ENCODE results near the gene ADGRG6. TPM values are rescaled to one million over a fixed set of nuclear protein-coding genes. Genes with fewer than 3 reads are reported as not detected.

Gene ADGRG6
- total RNA-seq, 1 experiment from 2014 or later = 98.7 TPM

GRCh38 chr6:142411145-142411544 lies 109.3 kb downstream of the ADGRG6 start:
- H3K4me3 ChIP-seq (ENCODE audit: low read depth, low read length) = no peak overlapping the region
- CTCF ChIA-PET = no interaction called here
- H3K27ac Mint-ChIP-seq (ENCODE audit: unreplicated experiment) = no peak overlapping the region
- peaks cover 50% of the 10 kb centered on the region for H3K36me3 Mint-ChIP-seq (ENCODE audit: insufficient read depth, unreplicated experiment)
- H3K27me3 ChIP-seq (replicated peaks; ENCODE audit: control insufficient read depth, insufficient read depth, low read length) = no peaks in the 10 kb centered on the region
- BruUV-seq (replicated peaks) = no TSS peak
- H3K4me1 ChIP-seq = no peaks in the 10 kb centered on the region; the same call in 1 of the 2 replicates
- intact Hi-C loops (cut with micrococcal nuclease; ENCODE audit: unreplicated experiment) = no loop called here
- TF ChIP-seq CTCF (IDR thresholded peaks at IDR 0.05; ENCODE audit: insufficient read depth in 1 of 2, low read depth in 1 of 2, low read length in 1 of 2, severe bottlenecking in 1 of 2, unreplicated experiment in 1 of 2) = no peak
- DNase-seq = no peak
- H3K9me3 ChIP-seq = no peaks in the 10 kb centered on the region
- POLR2A ChIA-PET = no interaction called here
- H3K4me1 Mint-ChIP-seq (ENCODE audit: low read depth, unreplicated experiment) = no peaks in the 10 kb centered on the region
- H3K36me3 ChIP-seq (ENCODE audit: control insufficient read depth, insufficient read depth, low read length) = peaks cover 1% of the 10 kb centered on the region; the same call in 1 of the 2 replicates
- H3K27me3 Mint-ChIP-seq (ENCODE audit: insufficient read depth, unreplicated experiment) = no peaks in the 10 kb centered on the region
- no peak overlapping the region for H3K4me3 Mint-ChIP-seq (ENCODE audit: unreplicated experiment)
- H3K9me3 Mint-ChIP-seq (ENCODE audit: unreplicated experiment) = no peaks in the 10 kb centered on the region

GRCh38 chr6:142412241-142412640 lies 110.4 kb downstream of the ADGRG6 start:
- Mint-ChIP-seq H3K4me3 (ENCODE audit: unreplicated experiment) (no peak overlapping the region), H3K27me3 (ENCODE audit: insufficient read depth, unreplicated experiment) (no peaks in the 10 kb centered on the region), H3K4me1 (ENCODE audit: low read depth, unreplicated experiment) (no peaks in the 10 kb centered on the region), H3K27ac (ENCODE audit: unreplicated experiment) (no peak overlapping the region), H3K9me3 (ENCODE audit: unreplicated experiment) (no peaks in the 10 kb centered on the region), H3K36me3 (ENCODE audit: insufficient read depth, unreplicated experiment) (peaks cover 53% of the 10 kb centered on the region)
- no peaks in the 10 kb centered on the region; the same call in 1 of the 2 replicates for H3K4me1 ChIP-seq
- DNase-seq = no peak
- BruUV-seq (replicated peaks) = no TSS peak
- intact Hi-C loops (cut with micrococcal nuclease; ENCODE audit: unreplicated experiment) = no loop called here
- no peak for TF ChIP-seq CTCF (IDR thresholded peaks at IDR 0.05; ENCODE audit: insufficient read depth in 1 of 2, low read depth in 1 of 2, low read length in 1 of 2, severe bottlenecking in 1 of 2, unreplicated experiment in 1 of 2)
- ChIA-PET POLR2A (no interaction called here), CTCF (no interaction called here)
- no peak overlapping the region for H3K4me3 ChIP-seq (ENCODE audit: low read depth, low read length)
- H3K27me3 ChIP-seq (replicated peaks; ENCODE audit: control insufficient read depth, insufficient read depth, low read length) = no peaks in the 10 kb centered on the region
- H3K36me3 ChIP-seq (ENCODE audit: control insufficient read depth, insufficient read depth, low read length) = peaks cover 1% of the 10 kb centered on the region; the same call in 1 of the 2 replicates
- no peaks in the 10 kb centered on the region for H3K9me3 ChIP-seq

- no TSS peak for BruUV-seq (replicated peaks)
- H3K36me3 ChIP-seq (ENCODE audit: control insufficient read depth, insufficient read depth, low read length) = peaks cover 1% of the 10 kb centered on the region; the same call in 1 of the 2 replicates
- H3K27ac Mint-ChIP-seq (ENCODE audit: unreplicated experiment) = no peak overlapping the region
These were observed 110.9 kb downstream of the ADGRG6 start for GRCh38 chr6:142412658-142413057.

More at GRCh38 chr6:142412658-142413057, 110.9 kb downstream of the ADGRG6 start:
- Mint-ChIP-seq H3K4me1 (ENCODE audit: low read depth, unreplicated experiment) (no peaks in the 10 kb centered on the region), H3K36me3 (ENCODE audit: insufficient read depth, unreplicated experiment) (peaks cover 55% of the 10 kb centered on the region), H3K4me3 (ENCODE audit: unreplicated experiment) (no peak overlapping the region), H3K27me3 (ENCODE audit: insufficient read depth, unreplicated experiment) (no peaks in the 10 kb centered on the region), H3K9me3 (ENCODE audit: unreplicated experiment) (no peaks in the 10 kb centered on the region)
- intact Hi-C loops (cut with micrococcal nuclease; ENCODE audit: unreplicated experiment) = no loop called here
- ChIA-PET CTCF (no interaction called here), POLR2A (no interaction called here)
- no peaks in the 10 kb centered on the region; the same call in 1 of the 2 replicates for H3K4me1 ChIP-seq
- no peak overlapping the region for H3K4me3 ChIP-seq (ENCODE audit: low read depth, low read length)
- DNase-seq = no peak
- no peak for TF ChIP-seq CTCF (IDR thresholded peaks at IDR 0.05; ENCODE audit: insufficient read depth in 1 of 2, low read depth in 1 of 2, low read length in 1 of 2, severe bottlenecking in 1 of 2, unreplicated experiment in 1 of 2)
- H3K9me3 ChIP-seq = no peaks in the 10 kb centered on the region
- H3K27me3 ChIP-seq (replicated peaks; ENCODE audit: control insufficient read depth, insufficient read depth, low read length) = no peaks in the 10 kb centered on the region

Data from Caco-2 (cell line).